Astrocyte of the hippocampus (primary cell): ENCODE measurements around the gene HSF2BP.
"Not testable (repeated sequence)": the region's sequence is repeated elsewhere in the genome, so short reads cannot be mapped to it uniquely, and the experiment has no call there.

Source experiments
- DNase-seq: peaks from one replicate; pipeline ENCODE4 v3.0.0; 2011; ENCODE audit warnings: low read depth, low spot score

The HSF2BP gene

DNA sequence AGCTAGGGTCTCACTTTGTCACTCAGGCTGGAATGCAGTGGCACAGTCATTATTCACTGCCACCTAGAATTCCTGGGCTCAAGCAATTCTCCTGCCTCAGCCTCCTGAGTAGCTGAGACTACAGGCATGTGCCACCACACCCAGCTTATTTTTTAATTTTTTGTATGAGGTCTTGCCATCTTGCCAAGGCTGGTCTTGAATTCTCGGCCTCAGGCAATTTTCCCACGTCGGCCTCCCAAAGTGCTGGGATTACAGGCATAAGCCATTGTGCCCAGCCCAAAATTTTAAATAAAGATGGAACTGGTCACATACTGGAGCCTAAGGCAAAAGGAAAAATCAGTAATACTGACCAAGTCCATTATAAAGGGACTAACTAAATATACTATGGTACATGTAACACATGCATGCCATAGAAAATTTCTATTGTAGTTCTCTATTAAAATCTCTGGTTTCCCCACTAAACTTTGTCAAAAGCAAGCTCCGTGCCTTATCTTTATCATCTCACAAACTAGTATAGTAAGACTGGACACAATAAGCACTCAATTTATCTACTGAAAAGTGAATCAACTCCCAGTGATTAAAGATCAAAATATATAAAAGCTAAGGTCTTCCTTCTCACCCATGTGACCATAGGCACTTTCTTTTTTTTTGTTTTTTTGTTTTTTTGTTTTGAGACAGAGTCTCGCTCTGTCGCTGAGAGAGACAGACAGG, 61.6 kb downstream of the HSF2BP start:
- no peak for DNase-seq

DNA sequence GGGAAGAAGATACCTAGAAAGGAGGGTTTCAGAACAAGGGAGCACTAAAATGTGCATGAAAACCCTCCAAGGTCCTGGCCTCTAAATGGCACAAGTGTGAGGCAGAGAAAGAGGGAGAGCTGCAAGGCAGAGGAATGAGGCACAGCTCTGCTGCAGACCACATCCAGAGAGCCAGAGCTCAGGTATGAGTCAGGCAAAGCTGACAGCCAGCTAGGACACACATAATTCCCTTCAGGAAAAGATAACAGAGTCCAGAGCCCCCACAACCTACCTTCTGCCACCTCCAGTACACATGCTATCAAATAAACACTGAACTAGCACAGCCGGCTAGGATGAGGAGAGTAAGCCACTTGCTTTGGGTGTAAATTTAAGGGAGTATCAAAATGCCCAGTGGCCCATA, 62.2 kb downstream of the HSF2BP start:
- peak; percentile 91 for DNase-seq

DNA sequence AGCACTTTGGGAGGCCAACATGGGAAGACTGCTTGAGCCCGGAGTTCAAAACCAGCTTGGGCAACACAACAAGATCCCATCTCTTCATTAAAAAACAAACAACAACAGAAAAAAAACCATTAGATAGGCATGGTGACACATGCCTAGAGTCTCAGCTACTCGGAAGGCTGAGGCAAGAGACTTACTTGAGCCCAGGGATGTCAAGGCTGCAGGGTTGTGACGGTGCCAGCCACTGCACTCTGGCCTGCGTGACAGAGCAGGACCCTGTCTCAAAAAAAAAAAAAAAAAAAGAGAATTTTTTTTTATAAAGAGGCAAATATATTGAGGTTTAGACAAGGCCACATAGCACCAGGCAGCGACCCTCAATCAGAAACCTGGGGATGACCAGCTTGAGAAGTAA, 62.7 kb downstream of the HSF2BP start:
- no peak for DNase-seq

DNA sequence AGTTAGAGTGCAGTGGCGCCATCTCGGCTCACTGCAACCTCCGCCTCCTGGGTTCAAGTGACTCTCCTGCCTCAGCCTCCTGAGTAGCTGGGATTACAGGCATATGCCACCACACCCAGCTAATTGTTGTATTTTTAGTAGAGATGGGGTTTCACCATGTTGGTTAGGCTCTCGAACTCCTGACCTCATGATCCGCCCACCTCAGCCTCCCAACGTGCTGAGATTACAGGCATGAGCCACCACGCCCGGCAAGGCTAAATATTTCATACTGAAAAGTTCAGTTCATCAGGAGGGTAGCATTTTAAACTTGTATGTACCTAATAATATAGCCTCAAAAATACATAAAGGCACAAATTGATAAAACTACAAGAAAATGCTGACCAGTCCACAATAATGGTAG, 63.5 kb downstream of the HSF2BP start:
- DNase-seq, result not testable (repeated sequence)

DNA sequence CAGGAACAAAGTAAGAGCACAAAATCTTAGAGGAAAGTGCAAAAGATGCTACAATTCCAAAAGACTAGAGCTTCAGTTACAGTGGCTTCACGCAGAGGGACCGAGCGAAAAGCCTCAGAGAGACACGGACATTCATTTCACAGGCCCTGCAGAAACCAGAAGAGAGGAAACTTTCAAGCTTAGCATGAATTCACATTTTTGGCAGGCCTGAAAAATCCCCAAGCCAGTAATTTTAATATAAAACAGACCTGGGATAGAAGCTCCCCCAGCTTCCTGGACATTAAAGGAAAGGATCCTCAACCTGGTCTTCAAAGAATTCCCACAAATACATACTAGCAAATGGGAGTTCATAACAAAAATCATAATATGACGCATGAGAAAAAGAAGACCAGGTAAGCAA, 66.2 kb downstream of the HSF2BP start:
- no peak for DNase-seq

DNA sequence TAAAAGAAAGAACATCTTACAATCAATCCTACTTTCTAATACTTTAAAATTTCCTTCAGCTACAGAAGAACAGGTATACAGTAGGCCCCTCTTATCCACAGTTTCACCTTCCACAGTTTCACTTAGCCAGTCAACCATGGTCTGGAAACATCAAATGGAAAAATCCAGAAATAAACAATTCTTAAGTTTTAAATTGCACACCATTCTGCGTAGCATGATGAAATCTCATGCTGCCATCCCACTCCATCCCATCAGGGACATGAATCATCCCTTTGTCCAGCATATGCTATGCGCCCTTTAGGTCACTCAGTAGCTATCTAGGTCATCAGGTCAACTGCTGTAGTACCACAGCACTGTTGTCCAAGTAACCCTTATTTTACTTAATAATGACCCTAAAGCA, 67.7 kb downstream of the HSF2BP start:
- no peak for DNase-seq

DNA sequence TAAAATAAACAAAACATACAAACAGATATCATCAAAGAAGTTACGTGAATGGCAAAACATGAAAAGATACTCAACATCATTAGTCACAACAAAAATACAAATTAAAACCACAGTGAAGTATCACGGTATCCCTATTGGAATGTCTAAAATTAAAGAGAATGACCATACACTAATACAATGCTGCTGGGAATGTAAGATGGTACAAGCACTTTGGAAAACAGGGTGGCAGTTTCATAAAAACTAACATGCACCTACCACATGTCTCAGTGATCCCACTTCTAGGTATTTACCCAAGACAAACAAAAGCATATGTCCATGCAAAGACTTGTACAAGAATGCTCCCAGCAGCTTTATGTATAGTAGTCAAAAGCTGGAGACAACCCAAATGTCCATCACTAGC, 69.1 kb downstream of the HSF2BP start:
- peak; percentile 35 for DNase-seq

DNA sequence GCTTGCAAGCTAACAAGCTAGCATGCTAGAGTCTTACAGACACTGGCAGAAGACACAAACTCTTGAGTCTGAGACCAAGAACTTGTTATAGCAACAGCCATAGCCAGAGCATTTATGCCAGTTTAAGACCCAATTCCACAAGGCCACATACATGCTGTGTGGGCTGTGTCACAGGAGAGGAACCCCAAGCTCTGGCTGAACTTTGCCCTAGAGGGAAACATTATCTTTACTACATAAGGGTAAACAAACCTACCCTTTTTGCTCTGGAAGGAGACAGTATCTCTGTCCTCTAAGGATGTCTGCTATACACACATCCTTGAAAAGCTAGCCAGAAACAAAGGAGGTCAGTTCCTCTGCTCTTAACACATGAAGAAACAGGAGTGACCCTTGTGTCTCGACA, 70.3 kb downstream of the HSF2BP start:
- DNase-seq, result no peak

DNA sequence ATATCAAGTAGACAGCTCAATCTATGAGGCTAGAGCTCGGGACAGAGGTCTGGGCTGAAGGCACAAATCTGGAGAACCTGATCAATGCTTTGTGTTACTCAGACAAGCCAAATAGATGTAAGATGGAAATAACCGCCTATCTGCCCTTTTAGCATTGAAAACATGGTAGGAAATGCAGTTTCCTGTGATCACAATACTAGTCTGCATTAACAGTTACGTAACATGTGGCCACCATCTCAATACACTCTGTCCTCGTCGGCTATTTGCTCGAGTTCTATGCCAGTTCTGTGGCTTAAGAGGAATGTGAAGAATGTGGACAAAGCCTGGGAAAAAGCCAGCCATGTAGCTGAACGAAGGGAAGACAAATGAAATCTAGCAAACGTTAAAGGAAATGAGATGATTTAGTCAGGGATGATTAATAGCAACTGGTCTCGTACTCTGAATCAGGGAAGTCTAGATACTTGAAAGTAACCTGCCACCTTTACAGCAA, 73.3 kb downstream of the HSF2BP start:
- DNase-seq, result peak; percentile 99

DNA sequence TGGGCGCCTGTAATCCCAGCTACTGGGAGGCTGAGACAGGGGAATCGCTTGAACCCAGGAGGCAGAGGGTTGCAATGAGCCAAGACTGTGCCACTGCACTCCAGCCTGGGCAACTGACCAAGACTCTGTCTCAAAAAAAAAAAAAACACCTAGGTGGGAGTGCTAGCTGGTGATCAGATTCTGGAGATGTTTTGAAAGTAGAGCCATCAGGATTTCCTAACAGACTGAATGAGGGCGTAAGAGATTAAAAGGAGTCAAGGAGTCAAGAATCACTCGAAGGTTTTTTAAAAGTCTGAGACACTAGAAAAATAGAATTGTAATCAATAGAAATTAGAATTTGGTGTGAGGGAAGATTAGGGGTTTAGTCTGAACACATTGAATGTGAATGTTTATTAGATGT, 73.8 kb downstream of the HSF2BP start:
- DNase-seq, result no peak

DNA sequence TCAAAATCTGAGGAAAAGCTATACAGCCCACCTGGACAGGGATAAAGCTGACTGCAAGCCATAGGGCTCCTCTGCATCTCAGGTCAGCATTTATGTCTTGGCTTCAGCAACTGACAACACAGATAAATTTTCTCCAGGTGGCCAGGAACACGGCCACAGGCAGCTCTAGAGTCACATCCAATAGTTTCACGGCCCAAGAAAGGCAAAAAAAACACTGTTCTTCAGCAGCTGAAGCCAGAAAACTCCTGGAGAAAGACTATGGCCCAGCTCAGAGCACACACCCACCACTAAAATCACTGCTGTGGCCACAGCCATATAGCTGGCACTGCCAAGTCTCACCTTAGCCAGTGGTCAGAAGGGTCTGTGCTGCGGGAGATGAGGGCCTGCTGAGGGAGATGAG, 77.8 kb downstream of the HSF2BP start:
- no peak for DNase-seq

DNA sequence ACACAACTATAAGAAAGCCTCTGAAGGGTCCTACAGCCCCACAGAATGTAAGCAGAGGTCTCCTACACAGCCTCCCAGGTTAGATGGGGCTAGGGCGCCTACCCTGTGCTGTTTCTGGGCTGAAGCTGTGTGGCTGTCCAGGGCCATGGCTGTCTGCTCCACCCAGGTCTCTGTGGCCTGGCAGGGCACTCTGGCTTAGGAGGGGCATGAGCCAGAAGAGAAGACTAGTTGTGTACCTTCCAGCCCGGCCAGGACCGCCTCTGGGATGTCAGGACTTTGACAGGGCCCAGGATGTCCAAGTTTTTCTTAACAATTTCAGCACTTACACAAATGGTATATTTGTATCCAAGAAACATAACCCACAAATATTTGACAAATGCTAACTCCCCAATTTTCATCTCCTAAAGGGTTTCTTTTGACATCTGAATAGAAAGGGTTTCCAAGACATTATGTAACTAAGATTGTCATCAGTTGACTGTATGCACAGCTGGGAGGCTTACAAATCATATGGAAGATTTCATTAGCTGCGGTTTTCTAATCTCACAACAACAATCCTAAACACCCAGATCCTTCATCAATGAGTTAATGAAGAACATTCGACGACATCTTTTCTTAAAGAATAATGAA, 80.5 kb downstream of the HSF2BP start:
- DNase-seq, result peak; percentile 35

DNA sequence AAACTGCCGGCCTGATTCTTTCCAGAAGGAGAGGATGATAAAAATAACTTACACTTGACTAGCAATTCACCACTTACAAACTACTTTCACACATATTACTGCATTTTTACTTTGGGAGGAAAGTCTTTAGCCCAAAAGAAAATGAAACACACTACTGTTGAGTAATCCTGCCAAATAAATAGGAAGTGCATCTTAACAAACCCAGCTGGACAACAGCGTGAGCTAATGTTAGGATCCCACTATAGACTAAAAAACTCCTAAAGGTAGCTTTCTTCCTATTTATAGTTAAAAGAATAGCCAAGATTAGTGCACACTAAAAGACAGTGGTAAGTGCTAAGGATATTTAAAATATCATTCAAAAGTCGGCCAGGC, 83.8 kb downstream of the HSF2BP start:
- no peak for DNase-seq

DNA sequence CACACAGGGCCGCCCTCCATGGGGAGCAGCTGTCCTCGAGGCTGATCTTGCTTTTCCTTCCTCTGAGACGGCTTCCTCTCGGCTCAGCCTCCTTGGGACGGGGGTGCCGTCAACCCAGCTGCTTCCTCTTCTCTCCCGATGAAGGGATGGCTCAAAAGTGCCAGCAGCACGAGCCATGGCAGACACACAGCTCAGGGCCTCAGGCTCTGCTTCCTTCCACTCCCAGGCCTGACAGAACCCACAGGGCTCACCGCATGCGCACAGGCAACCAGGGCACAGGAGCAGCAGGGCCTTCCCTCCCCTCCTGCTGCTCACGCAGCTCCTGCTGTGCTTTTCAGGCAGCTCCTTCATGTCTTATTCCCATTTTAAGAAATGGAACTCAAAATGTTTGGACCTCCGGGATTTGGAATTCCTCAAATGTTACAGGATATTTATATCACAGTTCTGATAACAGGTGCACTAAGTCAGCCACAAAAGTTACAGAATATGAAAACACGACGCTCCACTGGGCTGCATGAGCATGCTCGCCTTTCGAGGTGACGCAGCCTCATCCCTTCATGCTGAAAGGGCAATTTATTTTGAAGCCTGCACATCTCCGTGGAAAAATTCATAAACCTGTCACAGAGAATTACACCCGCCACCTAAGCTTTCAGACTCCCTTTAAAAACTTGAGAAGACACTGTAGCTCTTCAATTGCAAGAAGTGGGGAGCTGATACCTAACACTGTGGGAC, 84.4 kb downstream of the HSF2BP start:
- no peak for DNase-seq

DNA sequence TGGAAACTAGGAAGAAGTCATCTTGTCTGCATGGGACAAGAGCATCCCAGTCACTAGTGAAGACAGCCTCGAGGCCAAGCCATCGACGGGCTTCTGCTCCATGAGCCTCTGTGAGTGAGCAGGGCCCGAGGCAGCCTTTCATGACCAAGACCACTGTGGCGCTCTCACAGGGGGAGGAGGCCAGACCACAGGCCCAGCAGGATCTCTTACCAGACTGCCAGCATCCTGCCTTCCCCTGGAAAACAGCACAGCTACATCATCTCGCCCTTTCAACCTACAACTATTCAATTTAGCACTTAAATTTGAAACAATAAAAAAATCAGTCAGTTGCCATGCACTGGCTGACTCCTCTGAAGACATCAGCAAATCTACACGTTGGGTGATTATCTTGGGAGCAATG, 85.4 kb downstream of the HSF2BP start:
- DNase-seq, result no peak

DNA sequence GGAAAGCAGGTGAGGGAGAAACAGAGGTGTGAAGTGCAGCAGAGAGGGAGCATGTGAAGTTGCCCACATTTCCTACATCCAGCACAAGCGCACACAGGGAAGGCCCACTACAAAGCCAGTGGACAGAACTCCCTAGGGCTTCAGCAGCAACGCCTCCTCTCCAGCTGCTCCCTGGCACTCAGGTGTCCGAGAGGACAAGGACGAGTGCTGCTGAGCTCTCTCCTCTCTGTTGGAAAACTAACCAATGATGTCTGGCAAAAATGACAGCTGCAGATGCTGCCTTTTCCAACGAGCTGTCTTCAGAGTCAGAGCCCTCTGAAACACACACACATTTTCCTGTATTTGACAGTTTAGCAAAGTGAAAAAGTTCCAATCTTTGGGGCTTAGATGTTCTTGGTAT, 86.8 kb downstream of the HSF2BP start:
- DNase-seq, result no peak

DNA sequence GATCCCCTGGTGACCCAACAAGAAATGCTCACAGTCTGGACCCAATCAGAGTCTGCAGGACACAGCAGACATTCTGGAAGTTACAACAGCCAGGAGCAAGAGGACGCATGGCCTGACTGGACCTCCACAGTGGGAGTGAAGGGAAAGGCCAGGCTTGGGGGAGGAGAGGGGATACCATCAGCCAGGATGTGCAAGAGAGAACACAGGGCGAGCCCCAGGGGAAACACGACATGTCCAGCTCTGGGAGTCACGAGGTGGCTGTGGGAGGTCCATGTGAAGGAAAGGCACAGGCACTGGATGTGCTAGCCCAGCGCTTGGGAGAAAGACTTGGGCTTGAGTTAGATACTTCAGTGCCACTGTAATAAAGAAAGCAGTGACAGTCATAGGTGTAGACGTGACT, 87.3 kb downstream of the HSF2BP start:
- DNase-seq, result no peak

DNA sequence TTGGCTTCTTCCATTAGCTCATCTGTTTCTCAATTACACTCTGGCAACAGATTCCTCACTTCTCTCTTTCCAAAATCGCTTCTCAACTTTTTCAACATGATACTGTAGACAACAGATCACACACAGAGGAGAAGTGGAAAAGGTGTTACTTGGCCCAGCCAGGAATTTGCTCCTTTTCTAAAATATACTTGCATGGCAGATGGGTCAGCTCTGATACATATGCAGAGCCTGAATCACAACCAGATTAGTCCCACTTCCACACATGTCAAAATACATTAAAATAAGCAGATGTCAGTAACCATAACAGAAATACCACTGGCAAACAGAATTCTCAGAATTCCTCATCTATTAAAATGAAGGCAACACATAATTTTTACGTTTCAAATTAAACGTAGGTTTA, 89.1 kb downstream of the HSF2BP start:
- not testable (repeated sequence) for DNase-seq

DNA sequence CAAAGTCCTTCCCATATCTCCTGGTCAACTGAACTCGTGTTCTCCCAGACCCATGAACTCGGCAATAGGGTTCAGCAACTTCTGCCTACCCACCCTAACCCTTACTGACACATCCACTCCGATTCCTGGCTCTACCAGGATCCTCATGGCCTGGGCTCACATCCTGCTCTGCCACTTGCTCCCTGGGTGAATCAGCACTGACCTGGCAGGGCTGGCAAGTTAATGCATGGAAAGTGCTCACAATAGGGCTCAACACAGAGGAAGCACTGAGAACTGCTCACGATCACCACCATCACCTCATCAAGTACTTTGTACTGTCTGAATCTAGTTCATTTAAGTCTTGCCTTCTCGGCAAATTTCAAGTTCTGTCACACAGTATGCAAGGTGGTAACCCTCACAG, 96.8 kb downstream of the HSF2BP start:
- not testable (repeated sequence) for DNase-seq

DNA sequence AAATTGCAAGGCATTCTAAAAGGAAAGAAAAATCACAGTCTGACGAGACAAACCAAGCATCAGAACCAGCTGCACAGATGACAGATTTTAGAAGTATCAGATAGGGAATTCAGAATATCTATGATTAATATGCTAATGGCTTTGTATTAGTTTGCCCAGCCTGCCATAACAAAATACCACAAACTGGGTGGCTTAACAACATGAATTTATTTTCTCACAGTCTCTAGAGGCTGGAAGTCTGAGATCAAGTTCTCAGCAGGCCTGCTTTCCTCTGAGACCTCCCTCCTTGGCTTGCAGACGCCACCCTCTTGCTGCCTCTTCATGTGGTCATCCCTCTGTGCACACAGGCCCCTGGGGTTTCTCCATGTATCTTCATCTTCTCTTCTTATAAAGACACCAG, 118.7 kb downstream of the HSF2BP start:
- not testable (repeated sequence) for DNase-seq

DNA sequence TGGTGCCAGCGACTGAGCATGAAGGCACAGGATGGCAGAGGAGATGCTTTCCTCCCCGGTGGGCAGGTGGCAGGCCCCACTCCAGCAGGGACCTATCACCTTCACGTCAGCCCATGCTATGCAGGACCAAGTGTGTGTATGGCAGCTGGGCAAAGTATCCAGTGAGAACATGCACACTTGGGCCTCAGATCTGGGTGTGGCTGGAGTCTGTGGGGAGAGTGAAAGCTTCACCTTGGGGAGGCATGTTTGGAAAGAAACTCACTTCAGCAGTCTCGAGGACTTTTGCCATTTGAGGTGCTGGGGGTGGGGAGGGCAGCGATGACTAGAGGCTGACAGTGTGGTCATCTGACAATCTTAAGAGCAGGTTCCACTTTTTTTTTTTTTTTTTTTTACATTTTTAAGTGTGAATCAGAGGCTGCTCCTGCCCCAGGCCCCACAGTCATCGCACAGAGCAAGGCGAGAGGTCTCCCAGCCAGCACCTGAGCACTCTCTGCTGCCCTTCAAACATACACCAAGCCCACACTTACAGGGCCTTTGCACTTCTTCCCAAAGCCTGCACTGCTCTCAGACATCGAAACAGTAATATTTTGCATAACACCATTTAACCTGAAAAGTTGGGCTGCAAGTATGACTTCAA, 136.7 kb downstream of the HSF2BP start:
- DNase-seq, result not testable (repeated sequence)

DNA sequence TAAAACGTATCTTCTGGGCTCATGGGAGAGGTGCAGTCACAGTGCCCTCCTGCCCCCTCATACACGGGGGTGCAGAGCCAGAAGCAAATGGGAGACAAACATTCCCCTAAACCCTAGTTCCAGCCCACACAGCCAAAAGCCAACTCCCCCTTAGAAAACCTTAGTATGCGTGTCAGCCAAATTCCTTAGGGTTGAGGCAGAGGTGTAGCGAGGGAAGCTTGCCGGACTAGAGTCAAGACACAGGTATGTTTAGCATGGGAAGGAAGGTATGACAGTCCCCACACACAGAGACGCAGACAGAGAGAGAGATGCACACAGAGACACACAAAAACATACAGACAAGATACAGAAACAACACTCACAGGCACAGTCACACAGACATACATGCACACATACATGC, 141.6 kb downstream of the HSF2BP start:
- DNase-seq, result not testable (repeated sequence)
